Activated CD4-positive, CD25-positive, alpha-beta regulatory T cell treated with anti-CD3 and anti-CD28 coated beads, Interleukin-2, amount 50 U/mL, for 16 hours (primary cell): ENCODE data around the gene COL11A2.

ENCODE experiments used
- DNase-seq: peaks from one replicate; pipeline ENCODE4 v3.0.0-alpha.2; 2020; ENCODE audit warnings: low read depth, low spot score

COL11A2 gene

DNA sequence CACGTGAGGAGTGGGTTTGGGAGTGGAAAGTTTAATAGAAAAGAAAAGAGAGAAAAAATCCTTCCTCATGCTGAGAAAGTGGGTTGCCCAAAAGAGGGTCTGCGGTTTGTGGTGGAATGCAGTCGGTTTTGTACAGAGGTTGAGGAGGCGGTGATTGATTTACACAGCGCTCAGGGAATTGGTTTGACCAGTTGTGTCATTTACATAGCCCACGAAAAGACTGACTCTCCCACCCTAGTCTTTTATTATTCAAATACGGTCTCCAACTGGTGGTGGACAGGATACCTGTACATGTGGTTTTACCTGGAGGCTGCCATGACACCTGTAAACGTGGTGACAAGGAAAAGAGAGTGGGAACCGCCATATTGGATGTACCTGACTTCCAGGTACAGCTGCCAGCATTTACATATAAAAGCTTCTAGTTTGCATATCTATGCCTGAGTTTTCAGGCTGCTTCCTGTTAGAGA lies 74.4 kb downstream of the COL11A2 start:
- no peak for DNase-seq

DNA sequence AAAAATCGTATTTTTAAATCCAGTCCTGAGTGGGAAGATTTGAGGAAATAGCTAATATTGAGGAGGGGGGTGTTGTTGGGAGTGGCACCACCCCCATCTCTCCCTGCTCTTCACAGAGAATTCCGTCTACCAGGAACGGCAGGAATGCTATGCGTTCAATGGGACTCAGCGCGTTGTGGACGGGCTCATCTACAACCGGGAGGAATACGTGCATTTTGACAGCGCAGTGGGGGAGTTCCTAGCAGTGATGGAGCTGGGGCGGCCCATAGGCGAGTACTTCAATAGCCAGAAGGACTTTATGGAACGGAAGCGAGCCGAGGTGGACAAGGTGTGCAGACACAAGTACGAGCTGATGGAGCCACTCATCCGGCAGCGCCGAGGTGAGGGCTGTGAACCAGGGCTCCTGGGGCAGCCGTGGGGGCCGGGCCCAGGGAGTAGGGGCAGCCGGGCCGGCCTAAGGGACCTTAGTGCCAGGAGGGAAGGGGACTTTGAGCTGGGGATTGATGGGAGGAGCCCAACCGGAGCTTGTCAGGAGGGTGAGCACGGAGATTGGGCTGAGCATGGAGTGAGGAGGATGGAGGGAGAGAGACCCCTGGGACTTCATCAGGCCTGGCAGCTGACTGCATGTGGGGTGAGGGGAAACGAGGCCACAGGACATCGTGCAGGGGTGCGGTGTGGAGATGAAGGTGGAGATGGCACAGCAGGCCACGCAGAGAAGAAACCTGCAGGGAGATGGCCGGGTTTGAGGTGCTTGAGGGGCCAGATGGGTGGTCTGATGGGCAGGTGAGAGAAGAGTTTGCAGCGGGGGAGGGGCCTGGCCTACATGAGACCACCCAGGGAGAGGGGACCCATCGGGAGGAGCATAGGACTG lies 75.2 kb downstream of the COL11A2 start:
- no peak for DNase-seq

DNA sequence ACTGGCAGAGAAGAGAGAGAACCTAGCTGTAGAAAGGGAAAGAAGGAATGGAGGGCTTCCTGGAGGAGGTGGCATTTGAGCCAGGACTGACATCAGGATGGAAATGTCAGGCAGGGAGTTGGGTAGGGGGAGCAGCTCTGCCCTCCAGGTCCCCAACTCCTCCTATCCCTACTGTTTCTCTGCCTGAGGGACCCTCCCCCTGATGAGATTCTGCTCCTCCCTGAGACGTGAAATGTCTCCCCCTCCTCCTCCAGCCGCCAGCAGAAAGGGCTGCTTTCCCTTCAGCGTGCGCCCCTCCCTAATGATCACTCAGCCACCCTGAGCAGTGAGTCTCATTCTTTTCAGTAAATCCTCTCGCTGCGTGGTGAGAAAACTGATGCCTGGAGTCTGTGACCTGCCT lies 75.8 kb downstream of the COL11A2 start:
- DNase-seq = no peak

DNA sequence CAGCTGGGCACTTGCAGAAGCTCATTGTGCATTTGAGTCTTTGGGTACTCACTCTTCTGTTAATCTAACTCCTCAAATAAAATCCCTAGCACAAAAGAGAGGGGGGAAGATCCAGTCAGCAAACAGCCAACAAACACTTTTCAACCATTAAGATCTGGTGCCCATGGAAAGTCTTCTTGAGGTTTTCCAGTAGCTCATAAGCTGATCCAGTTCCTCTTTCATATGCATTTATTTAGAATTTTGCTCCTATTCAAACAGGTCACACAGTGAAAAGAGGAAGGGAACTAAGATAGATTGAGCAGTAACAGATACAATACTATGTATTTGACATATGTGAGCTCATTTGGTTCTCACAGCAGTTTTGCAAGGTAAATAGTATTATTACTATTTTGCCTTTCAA lies 77.9 kb downstream of the COL11A2 start:
- DNase-seq = no peak

DNA sequence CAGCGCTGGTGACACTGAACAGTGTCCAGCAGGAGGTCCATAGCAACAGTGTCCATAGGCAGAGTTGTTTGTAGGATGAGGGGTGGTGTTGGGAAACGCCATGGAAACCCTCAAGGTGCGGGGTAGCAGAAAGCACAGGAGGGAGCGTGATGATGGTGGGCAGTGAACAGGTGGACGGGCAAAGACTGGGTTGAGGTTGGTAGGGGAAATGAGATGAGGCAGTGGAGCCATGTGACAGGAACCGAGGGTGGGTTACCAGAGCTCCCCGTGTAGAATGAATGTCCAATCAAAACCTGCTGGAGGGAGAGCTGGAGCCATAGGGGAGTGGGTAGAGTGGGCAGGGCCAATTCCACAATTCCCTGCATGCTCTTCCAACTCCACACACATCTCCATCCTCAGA lies 78.5 kb downstream of the COL11A2 start:
- no peak for DNase-seq
